Activated T-cell treated with anti-CD3 and anti-CD28 coated beads for 1 hour (primary cell): Measurements from ENCODE around the gene CRIP2.

Experiments
- DNase-seq: peaks from one replicate; pipeline ENCODE4 v3.0.0-alpha.2; 2020; ENCODE audit warnings: low read depth

The CRIP2 gene, protein sequence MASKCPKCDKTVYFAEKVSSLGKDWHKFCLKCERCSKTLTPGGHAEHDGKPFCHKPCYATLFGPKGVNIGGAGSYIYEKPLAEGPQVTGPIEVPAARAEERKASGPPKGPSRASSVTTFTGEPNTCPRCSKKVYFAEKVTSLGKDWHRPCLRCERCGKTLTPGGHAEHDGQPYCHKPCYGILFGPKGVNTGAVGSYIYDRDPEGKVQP

DNA sequence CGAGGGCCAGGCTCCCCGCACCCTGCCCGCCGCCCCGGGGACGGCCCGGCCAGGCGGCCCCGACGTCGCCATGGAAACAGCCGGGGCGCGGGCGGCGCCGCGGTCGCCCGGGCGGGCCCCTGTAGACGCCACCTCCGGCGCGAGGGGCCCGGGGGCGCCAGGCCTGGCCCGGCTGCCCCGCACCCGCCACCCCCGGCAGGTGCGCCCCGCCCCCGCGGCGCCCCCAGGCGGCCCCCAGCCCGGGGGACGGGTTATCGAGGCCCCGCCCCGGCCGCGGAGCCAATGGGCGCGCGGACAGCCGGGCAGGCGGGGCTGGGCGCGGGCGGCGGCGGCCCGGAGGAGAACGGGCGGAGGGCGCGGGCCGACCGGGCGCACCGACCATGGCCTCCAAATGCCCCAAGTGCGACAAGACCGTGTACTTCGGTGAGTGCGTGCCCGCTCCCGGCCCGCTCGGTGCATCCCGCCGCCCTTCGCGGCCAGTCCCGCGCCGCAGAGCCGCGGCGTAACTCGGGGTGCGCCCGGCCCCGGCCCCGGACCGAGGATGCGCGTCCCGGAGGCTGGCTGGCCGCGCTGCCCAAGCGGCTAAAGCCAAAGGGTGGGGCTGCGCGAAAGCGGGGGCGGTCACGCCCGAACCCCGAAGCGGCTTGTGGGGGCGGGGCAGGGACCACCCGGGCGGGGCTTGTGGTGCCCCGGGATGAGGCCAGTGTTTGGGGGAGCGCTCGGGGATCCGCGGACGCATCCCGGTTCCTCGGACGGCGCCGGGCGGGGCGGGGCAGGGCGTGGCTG lies at the start of gene CRIP2:
TSS of gene CRIP2 (plus strand) at position 339 of the 786 bp plus-strand sequence. CDS start at position 381, 42 bp downstream.
- no peak for DNase-seq

DNA sequence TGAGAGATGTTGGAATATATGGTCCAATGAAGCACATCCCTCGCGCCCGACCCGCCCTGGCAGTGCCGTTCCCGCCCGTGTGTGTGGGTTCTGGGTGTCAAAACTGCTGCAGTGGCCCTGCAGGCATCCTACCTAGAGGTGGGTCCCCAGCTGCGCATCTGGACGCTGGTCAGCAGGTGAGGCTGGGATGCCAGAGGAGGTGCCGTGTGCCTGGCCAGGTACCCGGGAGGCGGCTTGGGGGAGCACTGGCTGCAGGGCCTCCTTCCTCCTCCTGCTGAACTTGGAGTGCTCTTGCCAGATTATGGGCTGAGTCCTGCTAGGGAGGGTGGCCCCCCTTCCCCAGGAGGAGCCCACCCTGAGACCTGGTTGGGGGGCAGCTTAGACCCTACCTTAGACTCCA lies 49.8 kb upstream of the CRIP2 start:
- no peak for DNase-seq

DNA sequence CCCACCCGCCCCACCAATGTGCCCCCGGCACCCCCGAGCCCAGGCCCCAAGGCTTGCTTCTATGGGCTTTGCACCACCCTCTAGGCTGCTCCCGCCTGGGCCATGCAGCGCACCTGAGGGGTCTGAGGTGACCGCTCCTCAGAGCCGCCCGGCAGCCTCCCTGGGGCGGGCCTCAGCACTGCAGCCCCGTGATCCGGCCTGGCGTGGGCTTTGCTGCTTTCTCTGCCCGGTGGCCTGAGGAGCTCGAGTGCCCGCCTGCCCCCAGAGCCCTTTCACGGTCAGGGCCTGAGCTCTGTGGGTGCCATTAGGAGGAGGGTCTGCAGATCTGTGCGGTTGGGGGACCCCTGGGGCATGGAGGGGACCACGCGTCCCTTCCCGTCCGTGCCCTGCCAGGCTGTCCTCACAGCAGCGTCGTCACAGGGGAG lies 48.8 kb upstream of the CRIP2 start:
- DNase-seq, result no peak

DNA sequence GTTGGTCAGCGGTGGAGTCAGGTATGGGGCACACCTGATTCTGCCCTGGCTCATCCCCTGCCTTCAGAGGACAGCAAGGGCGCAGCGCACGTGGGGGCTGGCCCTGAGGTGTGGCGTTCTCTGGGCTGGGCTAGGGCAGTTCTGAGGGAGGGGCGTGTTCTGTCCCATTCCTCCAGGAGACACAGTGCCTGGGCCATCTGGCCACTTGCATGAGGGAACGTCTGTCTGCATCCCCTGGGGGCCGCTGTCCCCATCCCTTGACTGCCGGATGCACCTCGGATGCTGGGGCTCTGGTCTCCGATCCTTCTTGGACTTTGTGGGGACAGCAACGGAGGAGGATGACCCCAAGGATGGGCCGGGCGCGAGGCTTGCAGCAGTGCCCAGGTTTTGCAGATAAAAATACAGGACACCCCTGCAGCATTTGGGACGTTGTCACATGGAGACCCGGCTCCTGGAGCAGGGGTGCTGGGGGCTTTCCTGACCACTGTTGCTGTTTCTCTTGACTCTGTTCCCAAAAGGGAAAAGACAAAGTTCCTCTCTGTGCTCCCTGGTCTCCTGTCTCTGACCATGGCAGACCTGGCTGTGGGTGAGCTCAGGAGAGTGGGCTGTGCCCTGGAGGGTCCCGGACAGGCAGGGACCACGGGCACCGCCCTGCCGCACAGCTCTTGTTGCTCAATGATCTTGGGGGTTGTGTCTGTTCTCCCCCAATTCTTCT lies 48.0 kb upstream of the CRIP2 start:
- DNase-seq, result no peak

DNA sequence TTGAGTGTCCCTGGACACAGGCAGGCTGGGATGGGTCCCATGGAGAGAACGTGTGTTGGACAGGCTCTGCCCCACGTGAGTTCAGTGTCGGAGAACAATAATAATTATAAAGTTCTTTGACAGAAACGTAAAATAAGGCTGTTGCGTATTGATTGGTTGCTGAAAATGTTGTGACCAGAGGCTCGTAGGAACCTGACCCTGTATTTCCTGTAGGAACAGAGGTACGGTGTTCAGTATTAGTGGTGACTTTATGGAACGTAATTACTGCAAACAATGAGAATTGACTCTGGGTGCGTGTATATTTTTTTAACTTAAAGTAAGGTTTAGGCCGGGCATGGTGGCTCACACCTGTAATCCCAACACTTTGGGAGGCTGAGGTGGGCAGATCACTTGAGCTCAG lies 47.2 kb upstream of the CRIP2 start:
- no peak for DNase-seq

DNA sequence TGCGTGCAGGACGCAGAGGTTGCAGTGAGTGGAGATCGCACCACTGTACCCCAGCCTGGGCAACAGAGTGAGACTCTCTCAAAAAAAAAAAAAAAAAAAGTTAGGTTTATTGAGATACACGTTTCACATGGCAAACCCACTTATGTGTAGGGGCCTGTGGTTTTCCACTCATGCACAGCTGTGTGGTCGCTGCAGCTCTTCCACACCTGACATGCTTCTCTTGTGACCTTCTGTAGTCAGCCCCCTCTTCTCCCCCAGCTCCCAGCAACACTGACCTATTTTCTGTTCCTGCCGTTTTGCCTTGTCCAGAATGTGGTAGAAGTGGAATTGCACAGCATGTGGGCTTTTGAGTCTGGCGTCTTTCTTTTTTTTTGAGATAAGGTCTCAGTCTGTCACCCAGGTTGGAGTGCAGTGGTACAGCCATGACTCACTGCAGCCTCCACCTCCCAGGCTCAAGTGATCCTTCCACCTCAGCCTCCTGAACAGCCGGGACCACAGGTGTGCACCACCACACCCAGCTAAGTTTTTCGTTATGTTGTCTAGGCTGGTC lies 46.6 kb upstream of the CRIP2 start:
- no peak for DNase-seq

DNA sequence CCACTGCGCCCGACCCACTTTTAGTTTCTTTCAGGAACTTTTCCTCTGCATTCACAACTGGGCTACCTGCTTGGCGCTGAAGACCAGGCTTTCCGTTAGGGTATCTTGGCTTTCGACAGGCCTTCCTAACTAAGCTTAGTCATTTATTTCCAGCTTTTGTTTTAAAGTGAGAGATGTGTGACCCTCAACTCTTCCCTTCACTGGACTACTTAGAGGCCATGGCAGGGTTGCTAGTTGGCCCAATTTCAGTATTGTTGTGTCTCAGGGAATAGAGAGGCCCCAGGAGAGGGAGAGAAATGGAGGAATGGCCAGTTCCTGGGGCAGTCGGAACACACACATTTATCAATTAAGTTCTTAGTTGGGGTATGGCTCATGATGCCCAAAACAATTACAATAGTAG lies 44.6 kb upstream of the CRIP2 start:
- no peak for DNase-seq

DNA sequence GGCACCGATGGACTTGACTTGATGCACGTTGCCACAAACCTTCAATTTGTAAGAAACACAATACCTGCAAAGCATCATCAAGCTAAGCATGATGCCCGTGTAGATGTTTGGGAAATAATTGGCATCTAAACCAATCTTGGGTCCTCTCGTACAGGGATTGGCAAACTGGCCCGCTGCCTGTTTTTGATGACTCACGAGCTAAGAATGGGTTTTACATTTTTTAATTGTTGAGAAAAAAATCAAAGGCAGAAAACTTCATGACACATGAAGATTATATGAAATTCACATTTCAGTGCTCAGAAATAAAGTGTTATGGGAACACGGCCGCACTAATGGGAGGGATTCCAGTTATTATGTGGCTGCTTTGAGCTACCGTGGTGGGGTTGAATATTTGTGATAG lies 44.1 kb upstream of the CRIP2 start:
- no peak for DNase-seq

DNA sequence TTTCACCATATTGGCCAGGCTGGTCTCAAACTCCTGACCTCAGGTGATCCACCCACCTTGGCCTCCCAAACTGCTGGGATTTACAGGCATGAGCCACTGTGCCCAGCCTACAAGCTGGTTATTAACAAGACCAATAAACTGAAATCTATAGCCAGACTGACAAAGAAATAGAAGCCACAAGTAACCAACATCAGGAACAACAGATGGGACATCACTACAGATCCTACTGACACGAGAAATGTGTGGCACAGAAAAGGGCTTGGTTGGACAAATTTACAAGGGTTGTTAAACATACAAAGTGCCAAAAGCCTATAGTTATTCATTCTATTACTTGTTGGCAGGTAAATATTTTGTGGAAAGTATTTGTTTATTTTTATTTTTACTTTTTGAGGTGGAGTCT lies 43.4 kb upstream of the CRIP2 start:
- no peak for DNase-seq

DNA sequence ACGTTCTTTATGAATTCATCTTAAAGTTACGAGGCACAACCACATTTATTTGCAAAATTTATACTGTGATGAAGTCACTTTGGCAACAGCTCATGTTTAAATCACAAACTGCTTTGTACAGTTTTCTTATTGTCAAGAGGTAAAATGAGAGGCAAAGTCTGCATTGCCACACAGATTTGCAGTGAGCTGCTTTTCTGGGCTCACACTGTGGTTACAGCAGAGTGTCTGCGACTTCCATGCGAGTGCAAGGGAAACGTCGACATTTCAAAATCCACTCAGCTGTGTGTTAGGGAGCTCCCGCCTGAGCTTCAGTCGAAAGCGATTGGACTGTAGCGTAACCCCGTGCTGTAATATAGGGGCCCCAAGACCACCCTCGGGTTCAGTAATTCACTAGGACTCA lies 42.0 kb upstream of the CRIP2 start:
- no peak for DNase-seq

DNA sequence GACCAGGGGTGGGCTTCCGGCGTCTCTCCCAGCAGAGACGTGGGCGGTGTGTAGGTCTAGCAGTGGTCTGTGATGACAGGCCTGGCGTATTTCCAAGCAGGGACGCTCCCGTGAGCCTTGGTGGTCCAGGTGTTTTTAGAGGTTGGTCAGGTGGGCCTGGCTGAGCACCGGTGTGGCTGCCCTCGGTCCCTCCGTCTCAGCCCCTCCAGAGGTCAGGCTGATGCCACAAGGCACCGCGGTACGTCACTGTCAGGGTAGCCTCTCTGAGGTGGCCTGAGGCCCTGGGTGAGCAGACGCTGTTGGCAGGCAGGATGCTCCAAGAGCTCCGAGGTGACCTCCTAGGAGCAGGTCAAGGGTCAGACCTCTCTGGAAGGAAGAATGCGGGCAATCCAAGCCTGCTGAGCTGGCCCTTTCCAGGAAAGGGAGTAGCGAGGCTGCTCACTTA lies 41.4 kb upstream of the CRIP2 start:
- no peak for DNase-seq

DNA sequence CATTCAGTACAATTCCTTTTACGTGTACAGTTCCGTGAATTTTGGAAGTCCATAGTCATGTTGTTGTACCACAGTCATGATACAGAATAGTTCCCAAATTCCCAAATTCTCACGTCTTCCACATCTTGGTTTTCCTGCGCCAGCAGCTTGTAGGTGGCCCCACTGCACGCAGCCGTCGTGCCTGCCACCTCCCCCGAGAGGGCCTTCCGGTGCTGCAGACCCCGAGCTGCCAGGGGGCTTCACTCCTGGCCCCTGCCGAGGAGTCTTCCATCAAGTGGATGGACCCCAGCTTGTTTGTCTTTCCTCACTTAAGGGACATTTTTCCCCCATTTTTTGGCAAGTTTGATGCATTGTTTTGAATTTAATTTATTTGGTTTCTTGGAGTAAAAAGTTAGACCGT lies 38.2 kb upstream of the CRIP2 start:
- DNase-seq, result no peak

DNA sequence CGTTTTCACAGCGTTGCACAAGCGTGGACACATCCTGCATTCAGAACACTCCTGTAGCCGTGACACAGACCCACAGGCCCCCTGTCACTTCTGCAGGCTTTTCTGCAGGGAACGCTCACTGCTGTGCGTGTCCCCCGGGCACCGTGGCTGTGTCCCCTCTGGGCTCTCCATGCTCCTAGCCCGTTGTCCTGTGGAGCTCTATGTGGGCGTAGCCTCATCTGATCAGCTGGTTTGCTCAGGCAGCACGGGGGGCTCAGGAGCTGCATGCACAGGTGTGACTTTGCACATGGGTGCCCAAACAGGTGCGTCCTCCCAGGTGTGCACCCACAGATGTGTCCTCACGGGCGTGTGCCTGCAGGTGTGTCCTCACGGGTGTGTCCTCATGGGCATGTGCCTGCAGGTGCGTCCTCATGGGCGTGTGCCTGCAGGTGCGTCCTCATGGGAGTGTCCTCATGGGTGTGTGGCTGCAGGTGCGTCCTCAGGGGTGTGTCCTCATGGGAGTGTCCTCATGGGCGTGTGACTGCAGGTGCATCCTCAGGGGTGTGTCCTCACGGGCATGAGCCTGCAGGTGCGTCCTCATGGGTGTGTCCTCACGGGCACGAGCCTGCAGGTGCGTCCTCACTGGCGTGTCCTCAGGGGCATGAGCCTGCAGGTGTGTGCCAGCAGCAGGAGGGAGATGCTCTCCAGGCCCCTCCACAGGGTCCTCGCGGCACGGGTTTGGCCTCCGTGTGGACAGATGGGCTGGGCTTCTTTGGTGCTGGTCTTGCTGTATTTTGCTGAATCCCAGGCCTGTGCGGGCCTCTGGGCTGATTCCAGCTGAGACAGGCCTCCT lies 37.5 kb upstream of the CRIP2 start:
- no peak for DNase-seq

DNA sequence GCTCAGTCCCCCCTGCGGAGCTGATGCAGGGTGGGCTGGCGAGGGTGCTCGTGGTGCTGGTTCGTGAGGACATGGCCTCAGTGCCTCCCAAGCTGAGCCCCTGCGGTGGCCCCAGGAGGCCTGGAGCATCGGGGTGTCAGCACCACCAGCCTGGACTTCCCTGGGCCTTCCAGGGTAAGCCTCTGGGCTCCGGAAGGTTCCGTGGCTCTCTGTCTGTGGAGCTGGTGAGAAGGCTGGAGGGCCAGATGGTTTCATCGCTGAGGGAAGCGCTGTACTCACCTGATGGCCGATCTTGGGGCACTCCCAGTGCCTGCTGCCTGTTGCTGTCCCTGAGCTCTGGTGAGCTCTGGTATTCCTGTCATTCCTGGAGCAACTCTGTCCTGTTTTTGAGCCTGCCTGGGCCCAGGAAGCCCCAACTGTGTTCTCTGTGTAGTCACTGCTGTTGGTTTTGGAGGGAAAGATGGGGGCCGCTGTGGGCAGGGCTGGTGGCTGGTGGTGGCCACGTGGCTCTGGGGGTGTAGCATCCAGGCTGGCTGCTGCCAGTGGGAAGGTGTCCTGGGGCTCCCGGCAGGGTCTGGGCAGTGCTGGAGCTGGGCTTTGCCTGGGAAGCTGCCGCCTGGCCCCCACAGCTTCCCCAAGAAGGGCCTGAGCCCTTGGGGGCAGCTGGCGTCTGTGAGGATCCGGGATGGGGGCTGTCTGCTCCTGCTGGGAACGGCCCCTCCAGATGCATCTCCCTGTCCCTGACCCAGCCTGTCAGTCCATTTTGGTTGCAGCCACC lies 36.7 kb upstream of the CRIP2 start:
- DNase-seq, result no peak

DNA sequence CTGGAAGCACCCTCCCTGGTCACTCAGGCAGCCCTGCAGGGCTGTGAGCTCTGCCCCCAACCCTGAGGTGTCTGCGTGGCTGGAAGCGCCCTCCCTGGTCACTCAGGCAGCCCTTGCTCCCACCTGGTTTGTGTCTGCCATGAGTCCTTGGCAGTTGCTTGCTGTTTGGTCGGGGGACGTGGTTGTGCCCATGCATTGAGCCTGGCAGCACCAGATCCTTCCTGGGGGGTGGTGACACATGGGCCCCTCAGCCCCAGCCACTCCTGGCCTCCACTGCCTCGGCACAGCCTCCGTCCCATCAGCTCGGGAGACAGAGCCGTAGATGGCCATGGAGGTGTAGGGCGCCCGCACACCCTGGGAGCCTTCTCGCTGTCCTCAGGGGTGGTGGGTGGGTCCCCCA lies 35.4 kb upstream of the CRIP2 start:
- no peak for DNase-seq

DNA sequence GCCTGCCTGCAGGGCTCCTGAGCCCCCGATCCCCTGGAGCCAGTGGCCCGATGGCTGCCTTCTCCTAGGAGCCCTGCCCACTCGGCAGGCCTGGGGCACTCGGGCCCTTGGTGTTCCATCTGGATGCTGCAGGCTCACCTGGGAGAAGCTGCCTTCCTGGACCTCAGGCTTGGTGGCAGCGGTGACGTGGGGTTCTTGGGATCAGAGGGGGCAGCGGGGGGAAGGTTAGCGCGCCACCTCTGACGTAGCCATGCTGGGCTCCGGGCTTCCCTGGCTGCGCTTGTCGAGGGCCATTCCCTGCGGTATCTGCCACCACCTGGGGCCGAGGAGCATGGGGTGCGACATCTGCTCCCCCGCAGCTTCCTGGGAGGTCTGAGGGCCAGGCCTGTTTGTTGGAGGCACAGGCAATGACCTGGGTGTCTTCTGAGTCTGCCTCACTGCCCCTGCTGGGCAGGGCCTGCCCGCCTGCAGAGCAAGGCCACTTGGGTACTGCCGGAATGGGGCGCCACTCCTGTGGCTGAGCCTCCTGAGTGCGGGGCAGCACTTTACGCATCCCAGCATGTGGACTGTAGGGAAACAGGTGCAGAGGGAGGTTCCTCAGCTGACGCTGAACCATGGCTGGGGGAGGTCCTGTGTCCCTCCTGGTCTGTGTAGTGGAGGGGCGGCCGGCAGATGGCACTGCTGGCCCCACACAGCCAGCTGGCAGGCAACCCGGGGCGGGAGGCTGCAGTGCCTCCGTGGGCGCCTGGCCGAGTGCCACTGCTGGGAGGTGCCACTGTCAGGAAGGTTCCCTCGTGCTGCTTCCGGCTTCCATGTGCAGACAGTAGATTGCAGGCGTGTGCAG lies 34.7 kb upstream of the CRIP2 start:
- DNase-seq, result no peak

DNA sequence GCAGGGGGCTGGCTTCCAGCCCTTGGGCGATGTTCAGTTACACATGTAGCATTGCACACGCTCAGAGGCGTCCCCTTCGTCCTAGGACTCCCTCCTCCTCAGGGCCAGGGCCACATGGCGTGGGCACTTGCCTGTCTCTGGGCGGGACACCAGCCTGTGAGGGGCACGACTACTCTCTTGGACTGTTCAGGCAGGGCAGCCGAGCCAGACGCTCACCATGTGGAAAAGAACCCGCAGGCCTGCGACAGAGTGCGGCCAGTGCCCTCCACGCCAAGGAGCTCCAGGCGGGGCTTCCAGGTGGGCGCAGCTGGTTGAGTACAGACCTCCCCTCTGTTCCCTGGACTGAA lies 34.1 kb upstream of the CRIP2 start:
- DNase-seq, result no peak

DNA sequence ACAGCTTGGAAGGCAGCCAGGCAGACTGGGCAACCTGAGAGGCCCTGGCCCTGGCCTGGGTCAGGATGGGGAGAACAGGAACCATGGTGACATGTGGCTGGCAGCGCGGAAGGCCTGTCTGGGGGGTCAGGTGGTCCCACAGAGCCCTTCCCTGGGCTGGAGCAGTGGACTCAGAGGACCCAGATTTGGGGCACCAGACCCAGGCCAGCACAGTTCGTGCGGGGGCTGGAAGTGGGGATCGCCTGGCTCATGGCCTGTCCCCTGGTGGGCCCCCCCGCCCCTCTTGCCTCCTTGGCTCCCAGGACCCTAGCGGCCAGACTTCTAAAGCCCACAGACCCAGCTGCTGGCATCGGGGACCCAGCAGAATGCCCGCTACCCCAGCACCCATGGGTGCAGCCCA lies 33.6 kb upstream of the CRIP2 start:
- DNase-seq, result no peak

DNA sequence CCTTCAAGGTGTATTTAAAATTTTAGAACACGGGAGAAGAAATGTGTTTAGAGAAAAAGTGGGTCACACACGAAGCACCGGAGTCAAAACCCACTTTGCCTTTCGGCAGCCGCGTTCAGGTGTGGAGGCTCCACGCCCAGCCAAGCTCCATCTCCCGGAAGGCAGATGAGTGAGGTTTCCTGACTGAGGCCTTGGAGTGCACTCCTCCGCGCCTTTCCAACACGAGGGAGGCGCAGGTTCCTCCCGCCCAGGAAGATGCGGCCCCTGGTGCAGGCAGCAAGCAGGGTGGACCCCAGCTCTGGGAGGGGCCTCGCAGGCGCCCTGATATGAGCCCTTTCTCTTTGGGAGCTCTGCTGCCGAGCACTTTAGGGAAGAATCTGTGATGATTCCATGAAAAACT lies 32.5 kb upstream of the CRIP2 start:
- DNase-seq, result no peak

DNA sequence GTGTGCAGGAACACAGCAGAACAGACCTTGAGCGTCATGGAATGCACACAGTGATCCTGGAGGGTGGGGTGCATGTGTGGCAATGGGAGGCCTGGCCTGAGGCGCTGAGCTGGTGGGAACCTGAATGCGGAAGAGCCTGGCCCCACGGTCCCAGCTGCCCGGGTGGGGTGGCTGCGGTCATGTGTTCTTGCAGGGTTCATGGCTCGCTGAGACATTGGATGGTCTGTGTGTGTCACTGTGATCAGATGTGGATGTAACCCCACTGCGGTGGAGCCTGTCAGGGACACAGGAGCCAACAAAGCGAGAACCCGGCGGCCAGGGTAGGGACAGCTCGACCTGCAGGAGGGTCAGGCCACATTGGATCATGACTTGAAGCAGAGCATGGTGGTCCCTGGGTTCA lies 31.8 kb upstream of the CRIP2 start:
- DNase-seq, result no peak
